Superior temporal gyrus (tissue), 1 donor: ENCODE measurements around the gene GPAT3.
"Not testable (repeated sequence)": the region's sequence is repeated elsewhere in the genome, so short reads cannot be mapped to it uniquely, and the experiment has no call there.

Source experiments
- DNase-seq: peaks from one replicate; pipeline ENCODE4 v3.0.0-alpha.2; 2016; ENCODE audit errors: extremely low spot score

Gene GPAT3

DNA sequence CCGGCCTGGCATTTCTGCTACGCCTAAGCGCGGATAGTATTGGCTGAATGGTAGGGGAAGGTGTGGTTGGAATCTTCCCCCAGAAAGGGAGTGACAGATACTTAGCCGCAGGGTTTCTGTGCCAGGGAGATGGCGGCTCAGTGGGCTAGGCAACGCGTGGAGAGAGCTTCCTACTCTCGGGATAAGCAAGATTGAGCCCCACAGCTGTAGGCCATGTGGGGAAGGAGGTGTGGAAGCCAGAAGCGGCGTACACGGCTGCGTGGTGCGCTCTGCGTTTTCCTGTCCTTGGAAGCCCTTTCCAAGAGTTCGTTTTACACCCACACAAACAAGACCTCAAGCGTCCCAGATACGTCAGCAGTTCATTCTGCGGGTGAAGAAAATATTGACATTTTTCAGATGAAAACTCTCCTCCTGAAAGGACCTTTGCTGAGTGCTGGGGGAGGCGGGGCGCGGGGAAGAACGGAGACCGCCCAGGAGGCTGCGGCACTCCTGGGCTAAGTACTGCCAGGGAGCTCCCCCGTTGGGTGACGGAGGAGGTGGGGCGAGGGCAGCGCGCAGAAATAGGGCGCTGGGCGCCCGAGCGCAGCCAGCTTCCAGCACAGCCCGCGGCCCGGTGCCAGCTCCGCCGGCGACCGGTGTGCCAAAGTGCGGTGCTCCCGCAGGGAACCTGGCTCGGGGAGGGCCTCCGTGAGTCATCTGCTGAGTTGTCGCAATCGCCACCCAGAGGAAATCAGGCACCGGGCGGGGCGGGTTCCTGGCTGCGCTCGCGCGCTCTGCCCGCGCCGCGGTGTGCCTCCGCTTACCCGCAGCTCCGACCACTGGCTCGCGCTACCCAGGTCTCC is at the start of gene GPAT3:
Gene GPAT3 (plus strand): TSS at position 589 of the 842 bp plus-strand sequence. CDS start 515 bp downstream, outside the sequence.
- DNase-seq, result peak; percentile 36

DNA sequence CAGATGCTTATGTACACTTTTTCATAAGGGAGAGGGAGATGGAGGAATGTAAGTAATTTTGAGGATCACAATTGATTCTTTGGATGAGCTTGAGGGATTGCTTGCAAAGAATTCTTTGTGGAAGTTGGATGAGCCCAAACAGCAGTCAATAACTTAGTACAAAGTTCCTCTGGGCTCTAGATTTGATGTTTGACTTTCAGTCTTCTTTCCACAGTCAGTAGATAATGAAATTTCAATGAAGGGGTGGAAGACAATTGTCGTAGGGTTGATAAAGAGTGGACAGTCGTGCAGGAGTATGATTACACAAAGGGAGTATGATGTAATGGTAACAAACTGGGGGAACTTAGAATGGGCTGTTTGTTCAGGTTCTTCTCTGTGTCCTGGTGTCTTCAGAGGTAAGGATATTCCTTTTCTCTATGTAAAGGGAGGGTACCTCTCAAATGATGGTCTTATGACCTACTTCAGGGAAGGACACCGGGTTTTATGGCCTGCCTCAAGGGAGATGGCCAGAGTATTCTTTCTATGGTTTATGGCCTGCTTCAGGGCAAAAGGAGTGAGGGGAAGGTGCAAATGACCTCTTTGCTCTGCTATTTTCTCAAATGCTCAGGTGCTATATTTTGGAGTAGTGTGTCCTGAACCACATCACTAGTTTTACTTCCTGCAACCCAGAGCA is 49.3 kb upstream of the GPAT3 start:
- DNase-seq, result no peak

DNA sequence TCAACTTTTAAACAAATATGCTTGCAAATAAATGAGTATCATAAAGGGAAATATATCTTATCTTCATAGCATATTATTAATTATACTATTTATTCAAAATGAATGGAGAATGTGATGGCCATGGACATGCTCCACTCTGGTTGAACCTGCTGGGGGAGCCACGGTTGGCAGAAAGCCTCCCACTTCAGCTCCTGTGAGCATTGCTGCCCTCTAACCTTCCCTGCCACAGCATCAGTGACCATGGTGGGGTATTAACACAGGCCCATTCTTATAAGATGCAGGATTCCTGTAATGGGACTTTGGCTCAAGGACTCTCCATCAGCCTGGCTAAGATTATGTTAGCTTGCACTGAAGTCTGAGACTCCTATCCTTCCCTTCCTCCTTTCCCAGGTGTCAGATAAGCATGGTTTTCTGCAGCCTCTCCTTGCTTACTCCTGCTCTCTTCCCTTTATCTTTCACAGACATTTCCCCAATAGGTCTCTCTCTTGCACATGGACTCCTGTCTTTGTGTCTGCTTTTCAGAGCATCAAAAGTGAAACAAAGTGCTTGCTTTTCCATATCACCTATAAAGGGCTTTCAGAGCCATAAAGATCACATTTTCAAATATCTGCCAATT is 46.1 kb upstream of the GPAT3 start:
- DNase-seq, result no peak

DNA sequence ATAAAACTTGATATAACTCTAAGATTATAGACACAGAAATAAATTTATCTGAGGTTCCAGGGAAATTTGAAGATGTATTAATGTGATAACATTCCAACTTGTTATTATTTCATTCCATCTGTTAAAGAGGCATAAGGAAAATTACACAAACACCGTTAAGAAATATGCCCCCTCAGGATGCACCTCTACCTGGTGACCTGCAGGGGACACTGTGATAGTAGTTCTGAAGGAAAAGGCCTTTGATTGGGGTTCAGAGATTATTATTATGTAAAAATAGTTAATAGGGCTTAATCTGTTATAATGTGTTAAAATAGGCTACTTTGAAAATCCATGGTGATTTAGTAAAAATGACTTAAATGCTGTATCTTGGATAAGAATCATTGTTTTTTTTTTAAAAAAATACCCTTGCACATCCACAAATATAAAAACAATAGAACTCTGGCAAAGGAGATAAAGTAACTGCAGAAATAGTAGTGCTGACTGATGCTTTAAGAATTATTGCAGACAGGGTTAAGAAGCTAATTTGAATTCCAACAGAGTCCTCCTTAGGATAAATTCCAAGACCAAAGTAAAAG is 44.9 kb upstream of the GPAT3 start:
- DNase-seq, result no peak

DNA sequence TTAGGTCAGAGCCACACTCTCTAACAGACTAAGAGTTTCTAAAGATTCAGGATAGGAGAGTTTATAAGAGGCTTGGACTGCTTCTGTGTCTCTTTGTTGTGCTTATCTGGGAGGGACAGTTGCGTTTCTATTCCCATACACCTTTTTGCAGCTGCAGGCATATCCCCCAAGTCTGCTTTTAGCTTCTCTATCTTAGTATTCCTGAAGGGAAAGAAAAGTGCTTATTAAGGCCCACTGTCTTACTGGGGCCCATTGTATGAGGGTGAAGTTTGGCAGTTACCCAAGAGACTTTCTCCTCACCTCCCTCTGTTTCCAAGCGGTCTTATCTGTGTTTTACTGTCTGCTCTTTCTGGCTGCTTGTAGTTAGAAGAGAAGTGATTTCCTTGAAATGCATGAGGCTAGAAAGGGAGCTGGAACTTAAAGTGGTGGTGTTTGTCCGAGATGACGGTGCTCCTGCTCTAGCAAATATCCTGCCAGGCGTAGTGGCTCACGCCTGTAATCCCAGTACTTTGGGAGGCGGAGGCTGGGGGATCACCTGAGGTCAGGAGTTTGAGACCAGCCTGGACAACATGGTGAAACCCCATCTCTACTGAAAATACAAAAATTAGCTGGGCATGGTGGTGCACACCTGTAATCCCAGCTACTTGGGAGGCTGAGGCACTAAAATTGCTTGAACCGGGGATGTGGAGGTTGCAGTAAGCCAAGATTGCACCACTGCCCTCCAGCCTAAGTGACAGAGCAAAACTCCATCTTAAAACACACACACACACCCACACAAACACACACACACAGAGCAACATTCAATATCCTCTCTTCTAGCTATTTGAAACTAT is 39.6 kb upstream of the GPAT3 start:
- not testable (repeated sequence) for DNase-seq

DNA sequence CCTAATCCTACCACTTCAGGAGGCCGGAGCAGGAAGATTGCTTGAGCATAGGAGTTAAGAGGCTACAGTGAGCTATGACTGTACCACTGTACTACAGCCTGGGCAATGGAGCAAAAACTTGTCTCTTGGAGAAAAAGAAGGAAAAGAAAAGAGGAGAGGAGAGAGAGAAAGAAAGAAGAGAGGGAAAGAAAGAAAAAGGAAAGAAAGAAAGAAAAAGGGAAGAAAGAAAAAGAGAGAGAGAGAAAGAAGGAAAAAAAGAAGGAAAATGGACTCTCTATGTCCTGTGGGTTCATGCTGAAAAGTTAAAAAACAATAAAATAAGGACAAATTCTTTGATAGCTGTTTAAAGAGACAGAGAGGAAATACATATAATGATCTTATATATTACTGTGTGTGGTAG is 37.7 kb upstream of the GPAT3 start:
- DNase-seq, result no peak

DNA sequence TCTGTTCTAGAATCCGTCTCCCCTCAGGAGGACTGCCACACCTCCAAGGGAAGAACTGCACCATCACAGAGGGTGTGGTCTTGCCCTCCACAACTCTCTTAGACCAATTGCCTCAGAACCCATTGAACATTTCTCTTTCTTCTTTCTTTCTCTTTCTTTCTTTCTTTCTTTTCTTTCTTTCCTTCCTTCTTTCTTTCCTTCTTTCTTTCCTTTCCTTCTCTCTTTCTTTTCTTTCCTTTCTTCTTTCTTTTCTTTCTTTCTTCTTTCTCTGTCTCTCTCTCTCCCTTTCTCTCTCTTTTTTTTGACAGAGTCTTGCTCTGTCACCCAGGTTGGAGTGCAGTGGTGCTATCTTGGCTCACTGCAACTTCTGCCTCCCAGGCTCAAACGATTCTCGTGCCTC is 34.2 kb upstream of the GPAT3 start:
- DNase-seq, result not testable (repeated sequence)

DNA sequence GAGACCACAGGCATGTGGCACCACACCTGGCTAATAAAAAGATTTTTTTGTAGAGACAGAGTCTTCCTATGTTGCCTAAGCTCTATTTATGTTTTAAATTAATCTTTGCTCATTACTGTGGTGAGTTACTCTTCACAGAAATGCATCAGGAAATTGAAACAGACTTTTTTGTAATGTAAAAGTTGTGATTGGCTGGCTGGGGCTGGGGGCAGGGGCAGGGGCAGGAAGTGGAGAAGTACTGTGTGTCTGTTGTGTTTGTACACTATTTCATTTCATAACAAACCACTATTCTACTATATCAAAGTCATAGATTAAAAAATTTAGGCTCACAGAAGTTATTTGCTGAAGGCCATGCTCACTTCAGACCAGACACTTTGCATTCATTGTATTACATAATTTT is 31.9 kb upstream of the GPAT3 start:
- no peak for DNase-seq

DNA sequence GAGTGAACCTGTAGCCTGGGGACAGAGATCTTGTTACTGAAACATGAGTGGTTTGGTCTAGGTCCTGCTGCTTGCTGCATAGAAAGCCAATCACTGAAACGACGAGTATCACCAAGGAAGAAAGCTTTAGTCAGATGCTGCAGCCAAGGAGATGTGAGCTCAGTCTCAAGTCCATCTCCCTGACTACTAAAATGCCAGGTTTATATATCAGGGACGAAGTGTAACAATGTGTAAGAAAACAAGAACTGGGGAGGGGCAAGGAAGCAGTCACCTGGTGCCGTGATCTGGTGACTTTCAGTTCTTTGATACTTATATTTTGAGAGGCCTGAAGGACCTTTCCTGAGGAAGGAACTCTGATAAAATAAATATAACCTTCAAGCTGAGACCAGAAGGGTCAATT is 31.4 kb upstream of the GPAT3 start:
- DNase-seq, result no peak

DNA sequence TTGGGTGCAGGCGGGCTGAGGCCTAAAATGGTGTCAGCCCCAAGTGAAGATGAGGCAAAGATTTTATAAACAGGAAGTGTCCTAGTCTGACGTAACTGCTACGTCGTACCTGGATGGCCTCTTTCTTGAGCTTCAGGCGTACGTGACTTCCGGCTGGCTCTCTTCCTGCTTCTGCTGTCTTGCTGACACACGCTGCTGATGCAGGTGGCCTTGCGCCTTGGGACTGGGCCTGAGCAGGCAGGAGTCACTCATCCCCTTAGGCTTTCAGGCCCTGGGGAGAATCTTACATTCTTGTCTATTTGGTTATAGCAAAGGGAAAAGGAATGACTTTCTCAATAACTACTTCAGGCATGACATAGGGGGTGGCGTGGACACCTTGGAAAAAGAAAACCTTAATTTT is 30.9 kb upstream of the GPAT3 start:
- DNase-seq, result no peak

DNA sequence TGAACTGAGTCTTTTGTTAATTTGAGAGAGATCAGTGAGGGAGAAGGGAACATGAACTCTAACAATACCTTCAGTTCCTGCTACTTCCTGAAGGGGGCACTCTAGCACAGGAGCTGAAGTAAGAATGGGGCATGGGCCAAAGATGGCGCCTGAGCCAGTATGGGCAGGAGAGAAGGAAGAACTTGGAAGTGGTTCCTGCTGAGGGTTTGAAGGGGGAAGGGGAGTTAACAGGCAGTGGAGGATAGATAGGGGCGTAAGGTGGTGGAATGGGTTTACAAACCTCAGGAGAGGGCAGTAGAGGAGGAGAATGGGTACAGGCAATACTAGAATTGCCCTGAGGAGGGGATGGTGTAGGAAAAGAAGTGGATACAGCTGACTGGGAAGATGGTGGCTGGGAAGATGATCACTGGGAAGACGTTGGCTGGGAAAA is 26.7 kb upstream of the GPAT3 start:
- DNase-seq, result not testable (repeated sequence)

DNA sequence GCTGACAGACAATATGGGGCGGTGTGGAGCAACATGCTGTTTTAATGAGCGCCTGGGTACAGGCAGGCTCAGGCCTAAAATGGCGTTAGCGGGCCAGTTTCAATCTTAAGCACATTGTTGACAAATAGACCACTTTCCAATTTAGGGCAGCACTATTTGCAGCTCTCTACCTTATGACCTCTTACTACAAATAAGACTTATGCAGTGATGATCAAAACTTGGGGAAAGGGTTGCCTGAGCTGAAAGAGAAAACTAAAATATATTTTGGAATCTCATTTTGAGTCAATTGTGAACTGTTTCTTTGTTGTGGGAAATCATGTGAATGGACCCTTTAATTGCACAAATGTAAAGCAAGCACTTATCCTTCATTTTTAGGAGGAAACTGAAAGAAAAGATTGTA is 25.5 kb upstream of the GPAT3 start:
- no peak for DNase-seq

DNA sequence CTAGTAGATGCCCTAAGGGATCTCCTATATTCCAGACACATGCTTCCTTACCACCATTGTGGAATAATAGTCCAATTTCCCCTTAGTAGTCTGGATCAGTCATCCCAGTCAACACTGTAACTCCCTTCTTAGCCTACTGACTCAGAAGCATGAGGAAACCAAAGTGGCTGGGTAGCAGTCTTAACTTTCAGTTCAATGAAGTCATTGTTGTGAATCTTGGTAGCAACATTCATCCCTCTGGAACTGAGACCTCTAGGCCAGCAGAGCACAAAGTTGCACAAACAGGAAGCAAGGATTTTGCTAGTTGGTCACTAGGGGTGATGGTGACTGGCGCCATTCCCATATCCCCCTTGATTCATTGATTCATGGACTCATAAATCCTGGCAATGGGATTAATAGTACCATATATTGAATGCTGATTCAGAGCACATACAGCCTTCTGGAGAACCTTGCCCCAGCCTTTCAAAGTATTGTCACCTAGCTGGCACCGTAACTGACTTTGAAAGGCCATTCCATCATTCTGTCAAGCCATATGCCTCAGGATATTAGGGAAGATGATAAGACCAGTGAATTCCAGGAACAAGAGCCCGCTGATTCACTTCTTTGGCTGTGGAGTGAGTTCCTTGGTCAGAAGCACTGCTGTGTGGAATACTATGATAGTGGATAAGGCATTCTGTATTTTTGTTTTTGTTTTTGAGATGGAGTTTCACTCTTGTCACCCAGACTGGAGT is 19.7 kb upstream of the GPAT3 start:
- no peak for DNase-seq

DNA sequence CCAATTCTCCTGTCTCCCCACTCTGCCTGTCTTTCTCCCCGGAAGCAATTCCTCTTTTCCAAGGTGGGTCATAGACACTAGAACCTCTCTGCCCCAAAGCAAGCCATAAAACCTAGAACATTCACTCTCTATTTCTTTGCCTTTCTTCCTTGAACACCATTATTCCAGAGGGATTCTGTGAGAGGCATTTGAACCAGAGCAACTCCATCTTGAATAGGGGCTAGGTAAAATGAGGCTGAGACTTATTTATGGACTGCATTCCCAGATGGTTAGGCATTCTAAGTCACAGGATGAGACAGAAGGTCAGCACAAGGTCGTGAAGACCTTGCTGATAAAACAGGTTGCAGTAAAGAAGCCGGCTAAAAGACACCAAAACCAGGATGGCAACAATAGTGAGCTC is 13.7 kb upstream of the GPAT3 start:
- DNase-seq, result no peak

DNA sequence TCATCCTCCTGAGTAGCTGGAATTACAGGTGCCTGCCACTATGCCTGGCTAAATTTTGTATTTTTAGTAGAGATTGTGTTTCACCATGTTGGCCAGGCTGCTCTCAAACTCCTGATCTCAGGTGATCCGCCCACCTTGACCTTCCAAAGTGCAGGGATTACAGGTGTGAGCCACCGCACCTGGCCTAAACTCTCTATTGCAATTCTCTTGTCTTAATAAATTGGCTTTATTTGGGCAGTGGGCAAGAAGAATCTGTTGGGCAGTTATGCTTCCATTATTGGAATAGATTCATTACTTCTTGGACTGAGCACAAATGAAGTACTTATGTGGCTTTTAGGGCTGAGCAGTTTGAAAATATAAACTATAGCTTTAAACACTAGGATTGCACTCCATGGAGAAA is 8.2 kb upstream of the GPAT3 start:
- DNase-seq, result no peak

DNA sequence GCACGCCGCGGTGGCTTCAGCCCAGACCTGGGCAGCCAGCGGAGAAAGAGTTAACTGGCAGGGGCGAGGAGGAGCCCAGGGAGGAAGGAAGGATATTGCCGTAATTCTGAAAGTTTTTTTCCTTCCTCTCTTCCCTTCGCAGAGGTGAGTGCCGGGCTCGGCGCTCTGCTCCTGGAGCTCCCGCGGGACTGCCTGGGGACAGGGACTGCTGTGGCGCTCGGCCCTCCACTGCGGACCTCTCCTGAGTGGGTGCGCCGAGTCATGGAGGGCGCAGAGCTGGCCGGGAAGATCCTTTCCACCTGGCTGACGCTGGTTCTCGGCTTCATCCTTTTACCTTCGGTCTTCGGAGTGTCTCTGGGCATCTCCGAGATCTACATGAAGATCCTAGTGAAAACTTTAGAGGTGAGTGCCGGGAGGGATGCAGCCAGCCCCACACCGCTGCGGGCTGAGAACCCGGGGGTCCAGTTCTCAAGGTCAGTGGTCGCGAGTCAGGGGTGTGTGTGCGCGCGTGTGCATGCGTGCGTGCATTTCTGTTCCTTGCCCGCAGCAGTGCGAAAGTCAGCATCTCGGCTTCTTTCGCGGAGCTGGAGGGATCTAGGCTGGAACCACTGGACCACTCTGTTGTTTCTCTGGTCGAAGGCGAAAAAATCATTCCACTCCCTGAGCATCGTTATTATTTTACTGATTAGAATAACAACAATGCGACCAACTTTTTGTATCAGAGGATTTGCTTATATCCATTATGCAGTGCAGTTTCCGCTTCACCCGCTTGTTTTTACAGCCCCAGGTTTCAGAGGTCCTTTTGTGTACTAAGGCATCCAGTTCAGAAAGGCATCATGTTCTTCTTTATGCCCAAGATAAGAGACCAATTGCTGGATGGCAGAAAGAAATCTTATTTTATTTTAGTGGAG is 709 bp downstream of the GPAT3 start:
- DNase-seq, result no peak

DNA sequence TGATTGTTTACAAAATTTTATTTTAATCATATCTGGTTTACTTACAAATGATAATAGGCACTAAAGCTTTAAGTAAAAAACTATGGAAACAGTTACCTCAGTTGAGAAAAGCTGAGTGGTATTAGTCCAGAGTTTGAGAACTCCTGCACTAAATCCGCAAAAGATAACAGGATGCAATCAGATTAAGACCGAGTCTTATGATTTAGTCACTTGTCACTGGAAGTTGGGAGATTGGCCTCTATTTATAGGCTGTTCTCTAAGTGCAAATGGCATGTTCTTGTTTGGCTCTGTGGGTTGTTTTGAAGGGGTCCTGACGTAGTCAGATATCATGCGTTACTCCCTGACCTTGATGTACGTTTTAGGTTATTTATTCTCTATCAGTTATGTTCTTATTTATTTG is 6.3 kb downstream of the GPAT3 start:
- no peak for DNase-seq

DNA sequence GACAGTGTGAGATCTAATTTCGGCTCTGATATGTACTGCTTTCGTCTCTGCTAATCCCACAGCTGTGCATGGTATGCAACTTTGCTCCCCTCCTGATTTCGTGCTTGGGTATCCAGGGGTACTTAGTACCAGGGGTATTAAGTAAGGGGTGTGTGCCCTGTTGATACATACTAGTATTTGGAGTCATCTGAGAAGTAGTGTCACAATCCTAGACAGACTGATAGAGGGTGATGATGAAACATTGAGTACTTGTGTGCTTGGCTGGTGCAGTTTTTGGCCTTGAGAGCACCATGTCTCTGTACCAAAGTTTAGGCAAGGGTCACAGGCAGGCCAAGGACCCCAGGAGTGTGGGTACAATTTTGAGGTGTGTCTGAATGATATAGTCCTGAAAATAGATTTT is 10.9 kb downstream of the GPAT3 start:
- DNase-seq, result no peak

DNA sequence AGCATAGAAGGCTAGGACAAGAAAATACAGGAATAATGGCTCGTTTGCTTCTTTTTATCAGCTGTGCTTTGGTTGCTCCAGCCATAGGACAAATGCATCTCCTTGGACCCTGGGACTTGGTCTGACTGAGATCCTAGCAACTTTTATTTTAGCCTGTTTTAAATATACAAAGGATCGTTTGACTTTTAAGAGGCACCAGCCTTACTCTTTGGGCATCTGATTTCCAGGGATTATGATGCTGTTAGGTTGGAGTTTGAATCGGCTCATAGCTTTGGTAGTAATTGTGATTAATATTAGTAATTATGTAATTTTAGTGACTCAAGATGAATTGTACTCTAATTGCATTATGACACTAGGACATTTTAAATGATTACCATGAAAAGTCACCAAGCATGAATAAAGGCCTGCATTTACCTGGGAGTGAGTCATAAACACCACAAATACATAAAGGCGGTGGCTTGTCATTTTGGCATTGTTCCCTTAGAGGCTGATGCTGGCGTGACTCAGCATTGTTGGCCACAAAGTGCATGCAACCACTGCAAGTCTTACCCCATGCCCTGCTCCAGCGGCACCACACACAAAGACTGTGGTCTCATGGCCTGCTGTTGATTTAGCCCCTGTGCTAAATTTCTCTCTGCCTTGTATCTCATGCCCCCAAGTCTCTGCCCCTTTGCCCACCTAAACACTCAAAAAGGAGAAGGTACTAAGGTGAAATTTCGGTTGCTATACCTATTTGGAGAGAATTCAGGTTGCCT is 12.4 kb downstream of the GPAT3 start:
- DNase-seq, result no peak
